Stimulated activated CD8-positive, alpha-beta memory T cell treated with anti-CD3 and anti-CD28 coated beads, Interleukin-4, amount 100 ng/mL, for 24 hours (primary cell): ENCODE results near the gene ARID5B.

Source experiments
- DNase-seq: peaks from one replicate; pipeline ENCODE4 v3.0.0-alpha.2; 2020; ENCODE audit warnings: low read depth

Gene ARID5B

DNA sequence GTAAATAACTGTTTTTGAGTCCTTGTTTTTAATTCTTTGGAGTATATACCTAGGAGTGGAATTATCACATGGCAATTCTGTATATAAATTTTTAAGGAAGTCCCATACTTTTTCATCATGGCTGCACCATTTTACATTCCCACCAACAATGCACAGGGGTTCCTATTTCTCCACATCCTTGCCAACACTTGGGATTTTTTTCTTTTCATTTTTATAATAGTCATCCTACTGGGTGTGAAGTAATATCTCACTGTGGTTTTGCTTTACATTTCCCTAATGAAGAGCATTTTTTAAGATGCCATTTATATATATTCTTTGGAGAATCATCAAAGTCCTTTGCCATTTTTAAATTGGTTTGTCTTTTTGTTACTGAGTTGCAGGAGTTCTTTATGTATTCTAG, 89.7 kb downstream of the ARID5B start:
- no peak for DNase-seq

DNA sequence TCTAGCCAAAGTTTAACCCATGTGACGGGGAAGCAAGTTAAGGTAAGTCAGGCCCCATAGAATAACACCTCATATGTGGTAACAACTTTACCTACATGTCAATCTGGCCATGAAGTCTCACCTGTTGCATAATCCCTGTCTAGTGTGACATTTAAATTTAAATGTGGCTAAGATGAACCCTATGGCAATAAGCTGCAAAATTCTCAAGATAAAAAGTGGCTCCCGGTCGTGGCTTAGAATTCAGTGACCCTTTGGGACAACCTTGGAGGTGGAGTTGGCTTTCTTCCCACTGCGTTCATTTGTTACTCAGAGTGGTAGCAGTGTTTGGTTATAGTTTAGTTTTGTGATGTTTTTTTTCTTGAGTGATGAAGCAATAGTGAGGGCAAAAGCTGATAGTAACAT, 90.6 kb downstream of the ARID5B start:
- no peak for DNase-seq

DNA sequence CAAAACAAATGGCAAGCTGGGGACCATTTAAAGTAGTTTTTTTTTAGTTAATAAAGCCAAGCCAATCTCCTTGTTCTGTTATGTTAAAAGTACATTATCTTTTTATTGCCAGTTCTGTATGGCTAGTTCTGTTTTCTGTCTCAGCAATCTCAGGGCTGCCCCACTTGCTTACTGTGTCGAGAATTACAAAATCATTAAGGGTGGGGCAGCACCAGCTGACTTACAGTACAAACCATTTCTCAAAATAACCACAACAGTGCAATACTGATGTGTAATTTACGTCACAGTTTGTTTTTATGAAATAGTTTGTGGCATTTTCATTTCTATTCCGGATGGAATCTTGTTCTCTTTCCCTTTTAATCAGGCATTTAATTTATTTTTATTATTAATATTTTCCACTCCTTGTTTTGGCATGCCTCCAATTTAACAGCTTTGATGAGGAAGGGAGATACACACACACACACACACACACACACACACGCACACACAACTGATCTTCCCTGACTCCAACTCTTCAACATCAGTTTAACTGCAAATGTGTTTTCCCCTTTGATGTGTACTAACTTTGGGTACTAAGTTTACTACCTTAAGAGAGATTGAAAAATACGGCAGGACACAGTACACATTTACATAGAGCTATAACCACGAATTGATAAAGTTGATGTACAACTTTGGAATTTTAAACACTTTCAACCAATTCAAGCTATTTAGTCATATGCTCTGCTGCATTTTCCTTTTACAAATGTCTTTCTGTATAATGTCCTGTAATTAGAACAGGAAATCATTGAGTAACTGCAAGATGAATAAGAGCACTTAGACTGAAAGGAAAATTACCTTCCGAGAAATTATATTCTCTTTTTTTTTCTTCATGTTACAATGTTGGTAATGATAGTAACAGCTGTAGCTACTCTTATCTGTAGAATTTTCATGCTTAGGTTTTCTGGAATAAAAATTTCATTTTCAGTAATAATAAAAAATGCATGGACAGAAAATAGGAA, 91.5 kb downstream of the ARID5B start:
- no peak for DNase-seq

DNA sequence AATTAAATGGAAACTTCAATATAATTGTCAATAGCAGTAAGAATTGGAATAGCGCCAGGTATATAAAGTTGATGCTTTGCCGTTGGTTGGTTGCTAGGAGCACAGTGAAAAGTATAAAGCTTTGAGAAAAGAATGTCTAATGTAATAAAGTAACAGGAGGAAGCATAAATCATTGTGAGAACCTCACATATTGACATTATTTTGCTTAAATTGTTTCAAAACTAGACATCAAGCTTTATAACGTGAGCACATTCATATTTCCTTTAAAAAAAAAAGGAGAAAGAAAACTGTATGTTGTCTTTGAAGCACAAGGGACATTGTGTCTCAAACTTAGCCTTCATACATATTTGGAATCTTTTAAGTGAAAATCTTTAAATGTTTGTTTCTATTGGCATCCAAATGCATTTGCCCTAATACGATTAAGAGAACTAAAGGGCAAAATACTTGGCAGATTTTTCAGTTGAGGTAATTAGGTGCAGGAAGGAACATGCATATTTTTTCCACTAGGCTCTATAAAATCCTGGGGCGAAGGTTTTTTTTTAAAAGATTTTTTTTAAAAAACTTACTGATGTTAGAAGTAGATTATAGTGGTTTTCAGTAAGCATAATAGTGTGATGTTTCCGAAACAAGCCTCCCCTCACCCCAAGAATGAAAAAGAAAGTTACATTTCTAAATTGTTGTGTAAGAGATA, 92.4 kb downstream of the ARID5B start:
- no peak for DNase-seq

DNA sequence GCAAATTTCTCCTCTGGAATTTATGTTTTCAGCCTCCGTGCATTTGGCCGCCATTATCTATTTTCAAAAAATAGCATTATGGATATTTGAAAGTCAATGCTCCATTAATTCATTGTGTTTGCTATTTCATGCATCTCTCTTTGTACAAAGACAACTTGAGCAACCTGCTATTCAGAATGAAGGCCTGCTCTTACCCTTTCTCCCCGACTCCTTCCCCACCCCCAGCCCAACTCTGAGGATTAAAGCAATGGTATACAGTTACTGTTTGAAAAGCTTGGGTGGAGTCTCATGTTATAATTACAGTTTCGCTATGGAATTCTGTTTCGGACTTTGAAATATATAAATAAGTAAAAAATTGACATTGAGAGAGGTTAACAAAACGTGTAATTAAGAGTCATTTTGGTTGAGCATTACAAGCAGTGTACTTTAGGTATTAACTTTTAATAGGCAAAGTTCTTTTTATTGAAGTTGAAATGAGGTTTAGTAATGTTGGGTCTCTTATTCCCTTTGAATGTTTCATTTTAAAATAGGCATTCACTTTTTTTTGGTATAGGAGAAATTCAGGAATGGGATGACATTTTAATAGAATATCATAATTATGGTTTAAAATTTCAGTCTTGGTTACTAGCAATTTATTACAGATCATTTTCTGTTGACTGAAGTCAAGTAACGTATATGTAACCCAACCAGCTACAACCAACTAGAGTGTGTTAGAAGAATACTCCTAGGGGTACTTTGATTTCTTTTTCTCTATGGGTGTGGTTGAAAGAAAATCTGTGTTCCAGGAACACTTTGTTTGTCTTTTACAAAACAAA, 93.1 kb downstream of the ARID5B start:
- DNase-seq, result no peak

DNA sequence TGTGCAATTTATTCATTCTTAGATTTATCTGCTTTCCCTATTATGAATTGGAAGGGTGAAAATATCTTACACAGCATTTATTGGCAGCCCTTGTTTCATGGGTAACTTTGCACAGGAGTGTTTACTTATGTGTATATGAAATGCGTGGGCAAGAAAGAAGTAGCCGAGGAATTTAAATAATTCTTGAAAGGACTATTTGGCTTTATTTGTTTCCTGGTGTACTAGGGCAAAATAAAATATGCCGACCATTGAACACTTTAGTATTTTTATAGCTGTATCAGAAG, 93.7 kb downstream of the ARID5B start:
- DNase-seq, result no peak

DNA sequence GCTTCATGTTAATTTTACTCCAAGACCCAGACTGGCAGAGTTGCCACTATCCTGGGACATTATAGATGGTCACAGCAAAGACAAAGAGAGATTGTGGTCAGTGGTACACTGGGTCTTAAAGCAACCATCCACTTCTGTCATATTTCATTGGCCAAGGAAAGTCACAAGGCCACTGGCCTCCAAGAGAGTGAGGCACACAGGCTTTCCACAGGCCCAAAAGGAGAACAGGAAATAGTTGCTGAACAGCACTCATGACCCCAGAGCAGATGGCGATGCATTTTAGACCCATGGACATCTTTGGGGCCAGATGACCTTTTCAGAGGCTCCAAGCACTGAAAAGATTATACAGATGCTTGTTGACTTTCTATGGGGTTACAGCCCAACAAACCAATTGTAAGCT, 97.4 kb downstream of the ARID5B start:
- no peak for DNase-seq

DNA sequence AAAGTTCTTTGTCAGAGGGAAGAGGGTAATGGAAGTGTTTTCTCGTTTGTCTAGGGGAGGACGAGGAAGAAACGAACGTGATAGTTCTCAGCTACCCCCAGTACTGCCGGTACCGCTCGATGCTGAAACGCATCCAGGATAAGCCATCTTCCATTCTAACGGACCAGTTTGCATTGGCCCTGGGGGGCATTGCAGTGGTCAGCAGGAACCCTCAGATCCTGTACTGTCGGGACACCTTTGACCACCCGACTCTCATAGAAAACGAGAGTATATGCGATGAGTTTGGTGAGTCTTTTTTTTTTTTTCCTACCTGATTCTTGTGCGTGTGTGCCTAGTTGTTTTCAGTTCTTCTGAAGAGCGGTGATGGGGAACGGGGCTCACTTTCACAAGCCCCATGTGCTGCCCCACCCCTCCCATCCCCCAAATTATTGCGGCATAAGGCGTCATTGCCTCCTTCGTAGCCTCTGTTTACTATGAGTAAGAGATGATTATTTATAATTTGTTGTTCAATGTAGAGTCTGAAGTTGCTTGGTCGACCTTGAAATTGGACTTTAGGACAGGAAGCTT, 98.6 kb downstream of the ARID5B start:
- DNase-seq, result no peak

DNA sequence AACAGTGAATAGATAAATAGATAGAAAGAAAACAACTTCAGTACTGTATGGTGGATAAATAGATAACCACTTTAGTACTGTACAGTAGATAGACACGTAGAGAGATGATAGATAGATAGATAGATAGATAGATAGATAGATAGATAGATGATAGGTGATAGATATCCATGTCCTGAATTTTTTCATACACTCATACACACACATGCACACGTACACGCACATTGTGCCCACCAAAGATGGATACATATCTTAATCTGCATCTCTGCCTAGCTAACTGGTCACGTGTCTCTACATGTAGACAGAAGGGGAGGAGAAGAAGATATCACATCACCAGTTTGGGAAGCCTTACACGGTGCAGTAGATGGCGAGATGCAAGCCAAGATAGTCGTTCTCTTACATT, 99.2 kb downstream of the ARID5B start:
- DNase-seq, result no peak

DNA sequence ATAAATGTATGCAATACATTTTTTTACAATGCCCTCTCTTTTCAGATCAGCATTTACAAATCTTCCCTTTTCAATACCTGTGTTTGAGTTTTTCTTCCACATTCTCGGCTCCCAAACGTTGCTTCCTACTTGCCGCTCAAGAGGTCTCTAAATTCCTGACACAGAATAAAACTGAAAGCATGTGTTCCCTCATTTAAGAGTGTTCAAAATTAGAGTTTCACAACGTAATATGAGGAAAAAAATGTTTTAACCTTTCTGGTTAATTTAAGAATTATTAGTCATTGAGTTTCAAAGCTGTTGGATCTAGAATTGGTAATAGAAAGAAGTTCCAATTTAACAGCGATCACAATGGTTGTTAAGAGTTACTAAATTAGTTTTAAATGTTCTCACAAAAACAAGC, 100.4 kb downstream of the ARID5B start:
- DNase-seq, result no peak

DNA sequence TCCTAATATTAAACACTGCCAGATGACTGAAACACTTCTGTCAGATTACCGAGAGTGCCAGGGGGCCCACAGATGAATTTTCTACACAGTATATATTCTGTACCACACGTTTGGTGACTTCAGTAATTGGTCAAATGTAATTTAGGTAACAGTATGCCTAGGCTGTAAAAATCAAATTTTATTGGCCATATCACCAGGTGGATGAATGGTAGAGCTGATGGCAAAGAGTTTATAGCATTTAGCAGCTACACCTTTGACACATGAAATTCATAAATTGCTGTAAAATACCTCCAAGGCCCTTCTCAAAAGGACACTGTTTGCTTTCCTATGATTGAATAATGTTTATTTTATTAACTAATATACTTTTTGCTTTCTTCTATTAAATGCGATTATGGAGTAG, 101.3 kb downstream of the ARID5B start:
- no peak for DNase-seq

DNA sequence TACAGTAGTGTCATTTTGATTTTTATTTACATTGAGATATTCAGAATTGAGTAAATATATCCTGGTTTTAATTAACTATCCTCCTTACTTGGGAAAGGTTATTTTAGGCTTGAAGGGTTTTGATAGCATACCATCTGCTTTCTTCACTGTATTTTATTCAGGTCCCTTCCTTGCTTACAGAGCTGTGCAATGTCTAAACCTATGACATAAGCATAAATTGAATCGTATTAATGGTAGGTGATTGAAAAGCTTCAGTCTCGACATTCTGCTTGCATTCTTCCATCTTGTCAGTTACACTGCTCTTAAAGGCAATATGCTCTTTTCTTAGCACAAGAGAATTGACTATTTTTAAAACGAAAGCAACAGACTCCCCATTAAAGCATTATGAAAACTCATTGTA, 102.5 kb downstream of the ARID5B start:
- no peak for DNase-seq

DNA sequence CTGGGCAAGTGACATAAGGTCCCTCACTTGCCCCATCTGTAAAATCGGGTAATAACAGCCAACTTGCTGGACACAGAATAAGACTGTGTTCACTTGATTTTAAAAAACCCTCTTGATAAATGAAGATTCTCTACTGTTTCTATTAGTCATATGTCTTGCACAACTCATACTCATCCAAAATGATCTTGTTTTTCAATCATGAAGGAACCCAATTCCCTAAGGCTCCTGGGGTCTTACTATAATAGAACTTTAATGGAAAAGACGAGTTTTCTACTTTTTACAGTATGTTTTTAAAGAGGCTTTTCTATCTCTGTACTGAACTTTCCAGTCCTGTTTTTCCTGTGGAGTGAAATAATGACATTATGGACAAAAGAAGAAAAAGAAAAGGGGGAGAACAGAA, 103.8 kb downstream of the ARID5B start:
- no peak for DNase-seq

DNA sequence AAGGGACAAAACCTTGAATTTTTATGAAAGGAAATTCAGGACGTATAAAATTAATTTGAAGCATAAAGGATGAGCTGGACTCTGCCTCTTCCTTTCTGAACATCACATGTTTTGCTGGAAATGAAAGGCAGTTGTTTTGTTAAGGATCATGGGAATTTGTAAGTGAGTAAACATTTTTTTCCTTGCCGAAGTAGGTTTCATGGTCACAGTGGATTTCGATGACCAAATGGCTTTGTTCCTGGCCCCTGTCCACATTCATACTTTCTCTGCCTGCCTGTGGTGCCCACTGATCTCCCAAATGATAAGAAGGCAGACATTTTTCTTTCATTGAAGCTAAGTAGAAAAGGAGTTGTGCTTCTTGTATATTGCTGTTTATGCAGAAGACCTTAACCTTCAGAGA, 104.2 kb downstream of the ARID5B start:
- no peak for DNase-seq

DNA sequence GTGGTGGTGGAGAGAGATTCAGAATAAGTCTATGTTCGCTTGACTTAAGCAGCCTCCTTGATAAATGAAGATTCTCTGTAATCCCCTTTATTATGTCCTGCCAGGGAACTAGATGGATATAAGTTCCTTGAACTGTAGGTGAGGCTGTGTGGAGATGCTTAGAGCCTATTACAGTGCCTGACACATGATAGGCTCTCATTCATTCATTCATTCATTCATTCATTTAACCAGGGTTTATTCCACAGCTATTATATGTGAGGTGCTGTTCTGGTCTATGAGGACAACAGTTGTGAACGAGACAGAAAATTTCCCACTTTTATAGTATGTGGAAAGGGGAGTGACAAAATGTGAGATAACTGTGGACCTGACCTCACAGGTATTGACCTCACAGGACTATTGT, 105.6 kb downstream of the ARID5B start:
- no peak for DNase-seq

DNA sequence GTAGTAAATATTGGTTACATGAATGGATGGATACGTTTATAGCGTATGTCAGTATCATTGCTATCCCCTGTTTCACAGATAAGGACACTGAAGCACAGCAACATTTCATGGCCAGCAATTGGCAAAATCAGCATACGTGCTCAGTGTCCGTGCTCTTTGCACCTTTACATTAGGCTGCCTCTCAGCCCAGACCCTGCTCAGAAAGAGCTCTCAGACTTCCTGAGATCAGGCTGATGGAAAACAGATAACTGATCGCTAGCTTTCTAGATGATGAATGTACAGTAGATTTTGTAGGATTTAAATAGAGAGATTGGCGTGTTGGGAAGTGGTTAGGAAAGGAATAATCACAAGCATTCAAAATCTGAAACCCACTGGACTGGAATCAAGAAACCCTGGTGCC, 106.7 kb downstream of the ARID5B start:
- no peak for DNase-seq

DNA sequence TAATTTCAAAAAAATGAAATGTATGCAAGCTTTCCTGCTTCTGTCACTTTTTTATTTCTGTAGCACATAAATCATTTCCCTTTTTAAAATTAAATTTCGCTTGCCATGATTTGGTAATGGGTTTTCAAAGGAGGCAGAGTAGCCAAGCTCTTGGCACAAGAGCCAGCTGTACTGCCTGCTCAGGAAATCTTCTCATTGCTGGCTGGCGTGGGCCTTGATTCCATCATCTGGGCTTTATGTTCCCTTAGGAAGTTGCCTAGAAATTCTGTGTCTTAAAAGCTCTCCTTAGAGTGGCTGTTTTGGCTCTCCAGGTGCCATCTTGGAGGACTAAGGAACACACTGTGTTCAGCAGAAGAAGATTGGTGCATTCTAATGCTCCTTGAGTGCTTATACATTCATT, 107.4 kb downstream of the ARID5B start:
- no peak for DNase-seq

DNA sequence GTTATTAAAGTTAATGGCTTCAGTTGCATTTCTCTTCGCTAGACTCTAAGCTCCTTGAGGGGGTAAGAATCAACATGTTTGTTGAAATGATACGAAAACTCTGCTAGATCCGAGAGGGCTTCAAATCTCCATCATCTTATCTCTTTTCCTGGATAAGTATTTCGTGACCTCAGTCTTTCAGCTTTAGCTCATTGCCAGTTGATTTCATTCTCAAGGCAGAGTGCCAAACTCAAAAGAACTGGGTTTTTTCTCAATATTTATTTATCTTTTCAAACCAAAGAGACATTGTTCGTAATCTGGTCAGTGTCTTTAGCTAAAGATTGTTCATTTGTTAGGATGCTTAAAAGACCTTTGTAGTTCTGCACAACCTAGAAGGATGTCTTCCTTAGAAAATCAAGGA, 108.9 kb downstream of the ARID5B start:
- no peak for DNase-seq

DNA sequence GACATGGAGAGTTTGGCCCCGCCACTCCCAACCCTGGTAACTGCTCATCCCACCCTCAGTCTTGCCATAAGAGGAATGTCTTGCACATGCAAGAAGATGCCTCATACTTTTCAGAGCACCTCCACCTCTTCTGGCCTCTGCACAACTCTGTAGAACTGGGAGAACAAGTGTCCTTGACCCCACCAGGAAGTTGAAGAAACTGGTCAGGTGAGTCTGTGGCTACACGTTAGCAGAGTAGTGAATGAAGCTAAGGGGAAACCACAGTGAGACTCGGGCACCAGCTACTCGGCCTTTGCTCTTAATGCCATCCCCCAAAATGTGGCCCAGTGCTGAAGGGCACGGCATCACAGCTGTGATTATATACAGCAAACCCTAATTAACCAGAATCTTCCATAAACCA, 110.1 kb downstream of the ARID5B start:
- no peak for DNase-seq

DNA sequence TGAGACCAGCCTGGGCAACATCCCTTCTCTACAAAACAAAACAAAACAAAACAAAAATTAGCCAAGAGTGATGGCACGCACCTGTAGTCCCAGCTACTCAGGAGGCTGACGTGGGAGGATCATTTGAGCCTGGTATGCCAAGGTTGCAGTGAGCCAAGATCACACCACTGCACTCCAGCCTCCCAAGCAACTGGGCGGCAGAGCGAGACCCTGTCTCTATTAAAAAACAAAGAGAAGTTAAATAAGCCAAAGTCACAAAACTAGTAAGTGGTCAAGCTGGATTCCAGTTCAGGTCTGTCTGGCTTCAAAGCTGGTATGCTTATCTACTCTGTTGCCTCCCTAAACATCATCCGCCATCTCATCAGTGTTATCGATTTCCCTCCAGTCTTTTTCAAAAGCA, 110.8 kb downstream of the ARID5B start:
- DNase-seq, result no peak

DNA sequence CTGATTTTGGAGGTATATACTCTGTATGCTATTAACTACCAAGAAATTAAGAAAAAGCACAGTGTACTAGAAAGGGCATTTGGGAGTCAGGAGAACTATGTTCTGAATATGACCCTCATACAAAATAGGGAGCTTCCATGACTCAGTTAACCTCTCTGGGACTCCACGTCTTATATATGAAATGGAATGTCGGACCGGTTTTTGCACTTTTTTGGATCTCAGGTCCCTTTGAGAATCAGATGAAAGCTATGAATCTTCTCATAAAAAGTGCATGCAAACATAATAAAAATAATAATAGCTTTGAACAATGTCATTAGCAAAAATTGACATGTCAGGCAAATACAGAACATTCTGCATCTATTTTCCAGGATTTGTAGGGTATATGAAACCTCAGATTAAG, 113.0 kb downstream of the ARID5B start:
- DNase-seq, result no peak

DNA sequence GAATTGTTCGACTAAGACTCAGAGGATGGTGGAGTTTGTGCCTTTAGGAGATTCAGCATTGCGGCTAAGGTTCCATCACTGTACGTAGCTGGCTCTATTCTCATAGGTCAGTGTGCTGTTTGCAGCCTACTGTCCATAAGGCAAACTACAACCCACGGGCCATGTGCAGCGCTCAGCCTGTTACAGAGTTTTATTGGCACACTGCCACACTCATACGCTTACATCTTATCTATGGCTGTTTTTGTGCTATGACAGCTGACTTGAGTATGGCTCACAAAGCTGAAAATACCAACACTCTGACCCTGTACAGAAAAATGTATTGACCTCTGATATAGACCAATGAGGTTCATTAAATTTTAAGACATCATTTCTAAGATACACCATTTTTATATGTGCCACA, 114.5 kb downstream of the ARID5B start:
- DNase-seq, result no peak
